Stimulated activated naive CD4-positive, alpha-beta T cell (primary cell): ENCODE data around the gene NDUFA11.
"Not testable (repeated sequence)": the region's sequence is repeated elsewhere in the genome, so short reads cannot be mapped to it uniquely, and the experiment has no call there.

ENCODE experiments used
- DNase-seq, 6 experiments: peaks; one replicate each; lab custom pipeline; 2025; lab: John Stamatoyannopoulos, UW

The NDUFA11 gene

DNA sequence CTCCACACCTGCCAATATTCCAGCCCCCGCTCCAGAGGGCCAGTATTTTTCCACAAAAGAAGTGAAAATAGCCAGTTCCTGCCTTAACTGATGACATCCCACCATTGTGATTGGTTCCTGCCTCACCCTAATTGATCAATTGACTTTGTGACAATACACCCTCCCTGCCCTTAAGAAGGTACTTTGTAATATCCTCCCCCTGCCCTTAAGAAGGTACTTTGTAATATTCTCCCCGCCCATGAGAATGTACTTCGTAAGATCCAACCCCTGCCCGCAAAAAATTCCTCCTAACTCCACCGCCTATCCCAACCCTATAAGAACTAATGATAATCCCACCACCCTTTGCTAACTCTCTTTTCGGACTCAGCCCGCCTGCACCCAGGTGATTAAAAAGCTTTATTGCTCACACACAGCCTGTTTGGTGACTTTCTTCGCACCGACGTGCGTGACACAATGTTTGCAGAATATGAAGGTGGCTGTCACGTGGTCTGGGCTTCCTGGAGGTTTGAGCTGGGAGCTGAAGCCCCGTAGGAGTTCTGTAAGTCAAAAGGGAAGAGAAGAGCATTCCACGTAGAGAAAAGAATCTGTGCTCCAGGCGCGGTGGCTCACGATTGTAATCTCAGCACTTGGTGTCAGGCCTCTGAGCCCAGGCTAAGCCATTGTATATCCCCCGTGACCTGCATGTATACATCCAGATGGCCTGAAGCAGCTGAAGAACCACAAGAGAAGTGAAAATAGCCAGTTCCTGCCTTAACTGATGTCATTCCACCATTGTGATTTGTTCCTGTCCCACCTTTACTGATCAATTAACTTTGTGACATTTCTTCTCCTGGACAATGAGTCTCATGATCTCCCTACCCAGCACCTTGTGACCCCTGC, 46.1 kb downstream of the NDUFA11 start:
- no peak for DNase-seq

DNA sequence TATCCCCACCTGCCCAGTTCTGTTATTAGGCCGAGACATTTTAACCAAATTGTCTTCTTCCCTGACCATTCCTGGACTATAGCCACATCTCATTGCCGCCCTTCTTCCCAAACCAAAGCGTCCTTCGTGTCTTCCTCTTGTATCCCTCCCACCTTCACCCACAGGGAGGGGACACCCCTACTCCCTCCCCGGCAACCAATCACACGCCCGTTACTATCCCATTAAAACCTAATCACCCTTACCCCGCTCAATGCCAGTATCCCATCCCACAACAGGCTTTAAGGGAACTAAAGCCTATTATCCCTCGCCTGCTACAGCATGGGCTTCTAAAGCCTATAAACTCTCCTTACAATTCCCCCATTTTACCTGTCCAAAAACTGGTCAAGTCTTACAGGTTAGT, 48.4 kb downstream of the NDUFA11 start:
- not testable (repeated sequence) for DNase-seq

DNA sequence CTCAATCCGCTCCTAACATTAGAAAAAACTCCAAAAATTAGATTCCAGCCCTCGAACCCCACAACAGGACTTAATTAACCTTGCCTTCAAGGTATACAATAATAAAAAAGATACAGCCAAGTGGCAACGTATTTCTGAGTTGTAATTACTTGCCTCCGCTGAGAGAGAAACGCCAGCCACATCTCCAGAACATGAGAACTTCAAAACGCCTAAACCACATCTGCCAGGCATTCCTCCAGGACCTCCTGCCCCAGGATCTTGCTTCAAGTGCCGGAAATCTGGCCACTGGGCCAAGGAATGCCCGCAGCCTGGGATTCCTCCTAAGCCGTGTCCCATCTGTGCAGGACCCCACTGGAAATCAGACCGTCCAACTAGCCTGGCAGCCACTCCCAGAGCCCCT, 49.5 kb downstream of the NDUFA11 start:
- not testable (repeated sequence) for DNase-seq

DNA sequence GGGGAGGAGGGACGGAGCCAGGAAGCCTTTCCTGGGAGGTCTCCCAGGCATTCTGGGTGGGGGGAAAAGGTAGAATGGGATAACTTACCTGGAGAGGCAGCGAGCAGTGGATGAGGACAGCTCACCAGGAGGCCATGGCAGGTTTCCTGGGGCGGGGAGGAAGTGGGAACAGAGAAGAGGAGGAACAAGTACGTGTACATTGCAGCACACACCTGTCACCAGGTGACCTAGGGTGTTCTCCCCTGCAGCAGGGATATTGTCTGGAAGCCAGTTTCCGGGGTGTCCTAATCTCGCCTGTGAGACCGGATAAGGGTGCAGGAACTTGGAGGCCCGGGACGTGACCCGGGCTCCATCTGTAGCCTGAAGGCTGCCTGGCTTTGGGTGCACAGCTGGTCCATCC, 52.3 kb downstream of the NDUFA11 start, which contains the start of gene FUT3:
TSS of gene FUT3 (minus strand) at position 148 of the 400 bp plus-strand sequence.
- no peak for DNase-seq

DNA sequence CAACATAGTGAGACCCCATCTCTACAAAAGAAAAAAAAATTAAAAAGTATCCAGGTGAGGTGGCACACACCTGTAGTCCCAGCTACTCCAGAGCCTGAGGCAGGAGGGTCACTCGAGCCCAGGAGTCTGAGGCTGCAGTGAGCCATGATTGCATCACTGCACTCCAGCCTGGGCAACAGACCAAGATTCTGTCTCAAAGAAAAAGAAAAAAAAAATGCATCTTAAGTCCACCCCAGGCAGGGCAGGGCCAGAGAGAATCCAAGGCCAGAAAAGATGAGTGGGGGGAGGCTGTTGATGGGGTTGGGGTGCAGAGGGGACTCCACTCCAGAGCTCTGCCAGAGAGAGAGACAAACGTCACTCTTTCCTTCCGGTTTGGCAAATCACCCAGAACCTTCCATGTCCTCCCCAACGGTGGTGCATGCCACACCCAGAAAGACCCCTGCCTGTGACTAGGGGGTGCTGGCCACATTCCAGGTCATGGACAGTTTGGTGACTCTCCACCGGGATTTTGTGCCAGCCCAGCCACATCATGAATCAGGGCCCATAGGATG, 52.8 kb downstream of the NDUFA11 start:
- DNase-seq = no peak

DNA sequence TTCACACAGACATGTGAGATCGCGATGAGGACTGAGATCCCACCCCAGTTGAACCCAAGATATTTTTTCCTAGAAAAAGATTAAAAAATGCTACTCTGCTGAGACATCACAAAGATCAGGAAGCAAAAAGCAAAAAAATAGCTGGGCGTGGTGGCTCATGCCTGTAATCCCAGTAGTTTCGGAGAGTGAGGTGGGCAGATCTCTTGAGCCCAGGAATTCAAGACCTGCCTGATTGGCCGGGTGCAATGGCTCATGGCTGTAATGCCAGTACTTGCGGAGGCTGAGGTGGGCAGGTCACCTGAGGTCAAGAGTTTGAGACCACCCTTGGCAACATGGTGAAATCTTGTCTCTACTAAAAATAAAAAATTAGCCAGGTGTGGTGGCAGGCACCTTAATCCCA, 53.4 kb downstream of the NDUFA11 start:
- no peak for DNase-seq

DNA sequence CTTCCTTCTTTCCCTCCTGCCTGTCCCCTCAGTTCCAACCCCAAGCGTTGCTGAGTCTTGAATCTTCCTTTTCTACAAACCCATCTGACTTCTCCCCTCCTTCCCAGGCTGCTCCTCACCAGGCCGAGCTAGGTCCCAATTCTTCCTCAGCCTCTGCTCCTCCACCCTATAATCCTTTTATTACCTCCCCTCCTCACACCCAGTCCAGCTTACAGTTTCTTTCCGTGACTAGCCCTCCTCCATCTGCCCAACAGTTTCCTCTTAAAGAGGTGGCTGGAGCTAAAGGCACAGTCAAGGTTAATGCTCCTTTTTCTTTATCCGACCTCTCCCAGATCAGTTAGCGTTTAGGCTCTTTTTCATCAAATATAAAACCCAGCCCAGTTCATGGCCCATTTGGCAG, 55.0 kb downstream of the NDUFA11 start:
- not testable (repeated sequence) for DNase-seq

DNA sequence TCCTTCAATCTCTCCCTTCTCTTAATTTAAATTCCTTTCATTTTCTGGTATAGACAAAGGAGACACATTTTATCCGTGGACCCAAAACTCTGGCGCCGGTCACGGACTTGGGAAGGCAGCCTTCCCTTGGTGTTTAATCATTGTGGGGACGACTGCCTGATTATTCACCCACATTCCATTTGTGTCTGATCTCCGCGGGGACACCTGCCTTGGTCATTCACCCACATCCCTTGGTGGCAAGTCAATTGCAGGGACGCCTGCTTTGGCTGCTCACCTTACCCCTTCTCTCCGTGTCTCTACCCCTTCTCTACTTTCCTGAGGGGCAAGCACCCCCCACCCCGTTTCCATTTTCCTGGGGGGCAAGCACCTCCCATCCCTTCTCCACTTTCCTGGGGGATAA, 55.7 kb downstream of the NDUFA11 start:
- DNase-seq = not testable (repeated sequence)
